GM23248 (cell line): ENCODE results near the gene PTPRE.
"Not testable (repeated sequence)": the region's sequence is repeated elsewhere in the genome, so short reads cannot be mapped to it uniquely, and the experiment has no call there.

ENCODE experiments used
- EZH2 ChIP-seq: fragments of 200-600 bp; sonication (generic); IDR thresholded peaks from 2 replicates; pipeline ENCODE4 v1.6.1; 2018; ENCODE audit warnings: antibody characterized with exemption, mild to moderate bottlenecking; ENCODE audit not compliant: insufficient read depth, poor library complexity, severe bottlenecking
- EZH2phosphoT487 ChIP-seq: fragments of 200-600 bp; sonication (generic); IDR thresholded peaks from 2 replicates; pipeline ENCODE4 v1.6.1; 2018; ENCODE audit warnings: antibody characterized with exemption, moderate library complexity, mild to moderate bottlenecking, low read depth; ENCODE audit not compliant: insufficient read depth

DNA sequence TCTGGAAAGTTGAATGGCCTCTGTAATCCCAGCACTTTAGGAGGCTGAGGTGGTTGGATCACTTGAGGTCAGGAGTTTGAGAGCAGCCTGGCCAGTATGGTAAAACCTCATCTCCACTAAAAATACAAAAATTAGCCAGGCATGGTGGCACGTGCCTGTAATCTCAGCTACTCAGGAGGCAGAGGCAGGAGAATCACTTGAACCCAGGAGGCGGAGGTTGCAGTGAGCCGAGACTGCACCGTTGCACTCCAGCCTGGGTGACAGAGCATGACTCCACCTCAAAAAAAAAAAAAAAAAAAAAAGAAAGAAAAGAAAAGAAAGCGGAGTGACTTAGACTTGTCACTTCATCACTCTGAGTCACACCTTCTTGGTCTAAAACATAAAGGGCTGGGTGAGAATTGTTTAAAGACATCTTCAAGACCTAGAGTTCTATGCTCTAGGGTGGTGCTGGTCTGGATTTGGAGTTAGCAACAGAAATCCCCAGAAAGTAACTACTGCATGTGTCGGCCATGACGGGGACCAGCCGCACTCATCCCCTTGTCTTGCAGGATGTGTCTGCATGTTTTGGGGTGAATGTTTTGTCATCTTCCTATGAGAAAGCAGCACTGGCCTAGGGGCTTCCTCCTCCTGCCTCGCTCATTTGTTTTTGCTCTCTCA, 83.4 kb downstream of the PTPRE start:
- TF ChIP-seq EZH2phosphoT487, EZH2: not testable (repeated sequence)
